GM19438 (cell line): ENCODE data around the gene PPP1R12B.
"Not testable (repeated sequence)": the region's sequence is repeated elsewhere in the genome, so short reads cannot be mapped to it uniquely, and the experiment has no call there.

Source experiments
- ATAC-seq: cut with Tn5 transposase; IDR thresholded peaks from one replicate; pipeline ENCODE4 v1.9.1; 2021; ENCODE audit warnings: low read depth; ENCODE audit not compliant: unreplicated experiment

PPP1R12B gene

GRCh38 chr1:202343652-202344349 lies 4.7 kb upstream of the PPP1R12B start:
- ATAC-seq, result no peak

- ATAC-seq, result no peak
Measured at GRCh38 chr1:202348005-202348508, 442 bp upstream of the PPP1R12B start.

- no peak for ATAC-seq
Measured at GRCh38 chr1:202349206-202349928, 868 bp downstream of the PPP1R12B start.

GRCh38 chr1:202351725-202352124 lies 3.2 kb downstream of the PPP1R12B start:
- ATAC-seq, result no peak

- ATAC-seq, result not testable (repeated sequence)
Measured at GRCh38 chr1:202352583-202353197, 4.2 kb downstream of the PPP1R12B start.

GRCh38 chr1:202355944-202356553 lies 7.5 kb downstream of the PPP1R12B start:
- ATAC-seq, result no peak

- ATAC-seq, result no peak
Measured at GRCh38 chr1:202357506-202357905, 9.0 kb downstream of the PPP1R12B start.

- ATAC-seq, result no peak
Measured at GRCh38 chr1:202361224-202361623, 12.7 kb downstream of the PPP1R12B start.

GRCh38 chr1:202361701-202362100 lies 13.2 kb downstream of the PPP1R12B start:
- no peak for ATAC-seq

GRCh38 chr1:202362212-202362611 lies 13.7 kb downstream of the PPP1R12B start:
- no peak for ATAC-seq

GRCh38 chr1:202365092-202365815 lies 16.8 kb downstream of the PPP1R12B start:
- ATAC-seq, result no peak

GRCh38 chr1:202367271-202367670 lies 18.8 kb downstream of the PPP1R12B start:
- ATAC-seq, result no peak

- not testable (repeated sequence) for ATAC-seq
Measured at GRCh38 chr1:202370906-202371305, 22.4 kb downstream of the PPP1R12B start.

GRCh38 chr1:202374099-202374498 lies 25.6 kb downstream of the PPP1R12B start:
- ATAC-seq, result no peak

GRCh38 chr1:202375175-202375574 lies 26.7 kb downstream of the PPP1R12B start:
- not testable (repeated sequence) for ATAC-seq

GRCh38 chr1:202376247-202376646 lies 27.7 kb downstream of the PPP1R12B start:
- no peak for ATAC-seq

- not testable (repeated sequence) for ATAC-seq
Measured at GRCh38 chr1:202379884-202380529, 31.5 kb downstream of the PPP1R12B start.

GRCh38 chr1:202380535-202380934 lies 32.0 kb downstream of the PPP1R12B start:
- not testable (repeated sequence) for ATAC-seq

GRCh38 chr1:202381867-202382266 lies 33.4 kb downstream of the PPP1R12B start:
- not testable (repeated sequence) for ATAC-seq

- not testable (repeated sequence) for ATAC-seq
Measured at GRCh38 chr1:202395831-202396230, 47.3 kb downstream of the PPP1R12B start.
